Stimulated activated CD4-positive, alpha-beta T cell treated with anti-CD3 and anti-CD28 coated beads, Interleukin-2, amount 100 ng/mL, for 24 hours (primary cell): Measurements from ENCODE around the gene GARRE1.

Source experiments
- DNase-seq, 2 donors: peaks; one replicate each; pipeline ENCODE4 v3.0.0-alpha.2; 2020

GARRE1 gene

GRCh38 chr19:34299576-34299975 lies 45.2 kb downstream of the GARRE1 start:
- DNase-seq, result no peak

GRCh38 chr19:34300380-34300779 lies 46.0 kb downstream of the GARRE1 start:
- no peak for DNase-seq

- DNase-seq, result no peak
Observed at GRCh38 chr19:34300962-34301361, 46.6 kb downstream of the GARRE1 start.
